ENCODE measurements around the gene MRPS7.

Gene MRPS7

DNA sequence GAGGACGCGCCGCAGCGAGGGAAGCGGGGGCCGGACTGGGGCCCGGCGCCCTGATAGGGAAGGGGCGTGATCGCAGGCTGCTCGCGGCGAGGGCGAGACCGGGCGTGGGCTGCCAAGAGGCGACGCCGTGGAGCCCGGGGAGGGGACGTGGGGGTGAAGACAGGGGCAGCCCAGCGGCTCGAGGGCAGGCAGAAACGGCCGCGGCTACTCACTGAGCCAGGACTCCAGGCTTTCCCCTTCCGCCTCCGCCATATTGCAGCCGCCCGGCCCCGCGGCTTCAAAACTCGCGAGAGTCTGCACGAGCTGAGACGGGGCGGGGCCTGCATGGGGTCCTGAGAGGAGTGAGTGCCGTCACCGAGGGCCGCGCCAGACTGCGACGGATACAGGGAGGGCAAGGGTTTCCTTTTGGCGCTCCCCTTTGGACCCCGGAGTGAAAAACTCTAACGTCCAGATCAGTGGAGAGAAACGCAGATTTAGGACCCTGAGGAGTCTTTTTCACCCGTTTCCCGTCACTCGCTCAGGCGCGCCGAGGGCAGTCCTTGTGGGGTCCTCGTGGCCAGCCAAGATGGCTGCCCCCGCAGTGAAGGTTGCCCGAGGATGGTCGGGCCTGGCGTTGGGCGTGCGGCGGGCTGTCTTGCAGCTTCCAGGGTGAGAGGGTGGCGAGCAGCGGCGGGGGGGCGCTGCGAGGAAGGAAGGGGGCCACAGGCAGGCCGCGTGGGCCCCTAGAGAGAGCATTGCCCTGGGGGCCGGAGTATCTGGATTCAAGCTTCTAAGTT is at the start of gene MRPS7, which contains the start of gene GGA3:
TSS of gene MRPS7 (plus strand) at position 544 of the 776 bp plus-strand sequence. CDS start at position 566, 22 bp downstream.
TSS of gene GGA3 (minus strand) at position 271 of the 776 bp plus-strand sequence. CDS start at position 252, 19 bp downstream.
- DNase-seq: peak; percentile 96

DNA sequence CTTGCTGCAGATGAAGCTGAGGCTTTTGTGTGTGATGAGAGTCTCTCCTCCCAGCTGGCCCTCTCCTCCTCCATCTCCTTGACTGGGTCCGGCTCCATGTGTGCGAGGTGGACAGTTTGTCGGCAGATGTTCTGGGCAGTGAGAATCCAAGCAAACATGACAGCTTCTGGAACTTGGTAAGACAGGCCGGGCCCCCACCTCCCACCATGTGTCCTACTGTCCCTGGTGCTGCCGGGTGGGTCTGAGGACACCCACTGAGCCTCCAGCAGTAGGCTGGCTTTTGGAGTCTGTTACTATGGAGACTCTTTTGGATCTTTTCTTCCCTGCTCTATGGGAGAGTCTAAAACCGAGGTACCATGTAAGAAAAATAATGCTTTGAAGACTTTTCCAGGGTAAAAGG is 43.5 kb upstream of the MRPS7 start:
- no peak for DNase-seq

DNA sequence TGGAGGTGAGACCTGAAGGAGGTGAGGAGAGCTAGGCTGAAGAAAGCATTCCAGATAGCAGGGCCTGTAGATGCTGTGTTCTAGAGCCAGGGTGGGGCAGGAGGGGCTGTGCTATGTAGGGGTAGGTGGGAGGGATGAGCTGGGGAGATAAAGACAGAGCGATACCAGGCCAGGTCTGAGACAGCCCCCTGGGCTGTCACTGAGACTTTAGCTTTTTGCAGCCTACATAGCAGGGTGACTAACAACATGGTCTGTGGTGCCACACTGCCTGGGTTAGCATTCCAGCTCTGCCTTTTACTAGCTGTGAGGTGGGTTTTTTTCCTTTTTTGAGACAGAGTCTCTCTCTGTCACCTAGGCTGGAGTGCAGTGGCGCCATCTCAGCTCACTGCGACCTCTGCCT is 41.9 kb upstream of the MRPS7 start:
- DNase-seq: no peak

DNA sequence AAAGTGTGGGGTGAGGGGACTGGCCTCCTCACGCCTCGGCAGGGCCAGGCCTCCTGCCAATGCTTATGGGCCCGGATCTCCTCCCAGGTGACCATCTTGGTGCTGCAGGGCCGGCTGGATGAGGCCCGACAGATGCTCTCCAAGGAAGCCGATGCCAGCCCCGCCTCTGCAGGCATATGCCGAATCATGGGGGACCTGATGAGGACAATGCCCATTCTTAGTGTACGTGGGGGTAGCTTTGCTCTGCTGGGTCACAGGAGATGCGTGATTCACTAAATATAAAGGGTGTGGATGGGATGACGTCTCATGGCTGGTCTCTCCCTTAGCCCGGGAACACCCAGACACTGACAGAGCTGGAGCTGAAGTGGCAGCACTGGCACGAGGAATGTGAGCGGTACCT is 36.7 kb upstream of the MRPS7 start:
- DNase-seq: no peak

DNA sequence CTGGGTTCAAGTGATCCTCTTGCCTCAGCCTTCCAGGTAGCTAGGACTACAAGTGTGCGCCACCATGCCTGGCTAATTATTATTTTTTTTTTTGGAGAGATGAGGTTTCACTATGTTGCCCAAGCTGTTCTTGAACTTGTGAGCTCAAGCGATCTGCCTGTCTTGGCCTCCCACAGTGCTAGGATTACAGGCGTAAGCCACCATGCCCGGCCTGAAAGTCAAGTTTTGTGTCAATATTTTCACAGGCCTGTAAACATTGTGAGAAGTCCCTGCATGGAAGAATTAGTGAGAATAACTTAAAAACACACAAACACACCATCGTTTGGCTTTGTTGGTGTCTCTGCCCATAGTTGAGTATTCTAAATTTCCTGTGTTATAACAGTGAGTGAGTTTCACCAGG is 34.0 kb upstream of the MRPS7 start:
- DNase-seq: no peak

DNA sequence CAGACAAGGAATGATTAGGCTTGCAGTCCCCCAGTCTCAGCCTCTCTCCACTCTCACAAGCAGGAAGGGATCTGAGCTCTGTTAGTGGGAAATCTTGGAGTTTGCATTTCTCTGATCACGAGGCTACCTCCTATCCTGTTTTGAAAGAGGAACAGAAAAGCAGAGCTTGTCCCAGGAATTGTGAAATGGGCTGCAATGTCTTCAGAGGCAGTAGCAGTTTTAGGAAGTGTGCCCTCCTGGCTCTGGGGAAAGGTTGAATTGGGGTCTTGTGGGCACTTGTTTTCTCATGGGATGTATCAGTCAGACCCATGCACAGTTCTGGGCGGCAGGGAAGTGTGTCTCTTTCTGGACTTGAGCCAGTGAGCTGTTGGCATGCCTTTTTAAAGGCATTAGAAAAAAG is 33.4 kb upstream of the MRPS7 start:
- no peak for DNase-seq

GRCh38 chr17:75228847-75229246 is 32.8 kb upstream of the MRPS7 start:
- DNase-seq: no peak

GRCh38 chr17:75231071-75231470 is 30.6 kb upstream of the MRPS7 start:
- DNase-seq: no peak

- no peak for DNase-seq
Observed at GRCh38 chr17:75231741-75232464, 29.8 kb upstream of the MRPS7 start.

DNA sequence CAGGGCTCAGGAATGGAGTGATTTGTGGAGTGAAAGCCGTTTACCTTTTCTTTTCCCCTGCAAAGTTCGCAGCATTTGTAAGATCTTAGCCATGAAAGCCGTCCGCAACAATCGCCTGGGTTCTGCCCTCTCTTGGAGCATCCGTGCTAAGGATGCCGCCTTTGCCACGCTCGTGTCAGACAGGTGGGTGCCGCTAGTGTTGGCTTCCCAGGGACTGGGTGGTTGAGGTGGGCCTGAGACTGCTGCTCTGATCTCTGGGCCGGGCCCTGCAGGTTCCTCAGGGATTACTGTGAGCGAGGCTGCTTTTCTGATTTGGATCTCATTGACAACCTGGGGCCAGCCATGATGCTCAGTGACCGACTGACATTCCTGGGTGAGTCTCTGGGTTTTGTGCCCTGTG is 28.9 kb upstream of the MRPS7 start:
- DNase-seq: no peak

- no peak for DNase-seq
Observed at GRCh38 chr17:75237100-75238014, 24.3 kb upstream of the MRPS7 start.

GRCh38 chr17:75238020-75238580 is 23.6 kb upstream of the MRPS7 start:
- no peak for DNase-seq

DNA sequence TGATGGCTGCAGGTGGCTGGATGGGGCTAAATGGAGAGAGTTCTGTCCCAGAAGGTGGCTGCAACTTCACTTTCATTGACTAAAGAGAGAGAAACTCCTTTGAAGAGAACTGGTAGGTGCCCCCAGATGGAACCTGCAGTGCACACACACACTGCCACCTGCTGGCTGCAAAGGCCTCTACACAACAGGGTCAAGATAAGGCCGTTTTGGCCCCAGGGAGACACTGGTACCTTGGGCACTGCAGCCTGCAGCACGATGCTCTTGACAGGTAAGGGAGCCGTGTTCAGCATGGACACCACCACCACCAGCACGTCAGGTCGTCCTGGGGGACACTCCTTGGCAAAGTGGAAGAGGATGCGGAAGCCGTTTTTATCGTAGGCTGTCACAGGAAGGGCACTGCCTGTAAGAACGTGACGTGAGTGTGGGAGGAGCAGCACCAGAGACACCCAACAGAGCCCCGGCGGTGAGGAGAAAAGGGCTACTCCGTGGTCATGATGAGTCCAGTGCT is 22.9 kb upstream of the MRPS7 start:
- peak; percentile 67 for DNase-seq

DNA sequence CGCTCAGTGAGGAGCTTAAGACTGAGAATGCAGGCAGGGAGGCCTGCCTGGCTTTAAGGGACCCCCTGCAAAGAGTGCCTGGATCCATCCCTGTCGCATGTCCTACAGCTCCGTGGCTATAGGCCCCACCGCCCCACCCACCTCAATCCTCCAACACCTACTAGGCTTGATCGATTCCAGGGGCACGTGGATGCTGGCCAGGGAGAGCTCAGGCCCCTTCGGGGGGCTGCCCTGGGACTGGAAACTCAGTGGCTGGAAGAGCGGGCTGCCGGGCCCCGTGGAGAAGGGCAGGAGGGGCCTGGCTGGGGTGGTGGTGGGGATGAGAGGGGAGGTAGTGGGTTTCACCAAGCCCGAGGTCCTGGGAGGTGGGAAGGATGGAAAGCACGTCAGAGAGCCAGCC is 22.5 kb upstream of the MRPS7 start:
- no peak for DNase-seq

DNA sequence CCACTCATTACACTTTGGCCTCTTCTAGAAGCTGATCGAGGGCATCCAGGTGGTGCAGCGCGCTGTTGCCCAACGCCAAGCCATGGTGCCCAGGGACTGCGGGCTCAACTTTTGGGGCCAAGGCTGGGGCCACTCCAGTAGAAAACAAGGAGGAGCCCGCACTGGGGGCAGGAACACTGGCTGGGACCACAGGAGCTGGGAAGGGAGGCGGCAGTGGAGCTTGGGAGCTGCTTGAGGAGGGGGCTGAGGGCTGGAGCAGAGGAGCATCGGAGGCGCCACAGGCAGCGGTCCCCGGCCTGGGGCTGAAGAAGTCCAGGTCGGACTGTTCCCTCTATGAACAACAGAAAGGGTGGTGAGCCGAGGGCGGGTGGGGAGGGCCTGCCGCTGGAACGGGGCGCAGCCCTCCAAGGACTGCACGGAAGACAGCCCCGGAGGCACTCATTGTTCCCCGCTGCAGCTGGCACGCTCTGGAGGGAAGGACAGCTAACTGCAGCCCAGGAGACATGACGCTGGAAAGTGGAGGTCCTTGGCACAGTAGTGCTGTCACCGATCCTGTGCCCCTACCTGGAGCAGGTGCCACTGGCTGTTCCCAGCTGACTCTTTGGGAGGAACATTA is 21.8 kb upstream of the MRPS7 start:
- no peak for DNase-seq

DNA sequence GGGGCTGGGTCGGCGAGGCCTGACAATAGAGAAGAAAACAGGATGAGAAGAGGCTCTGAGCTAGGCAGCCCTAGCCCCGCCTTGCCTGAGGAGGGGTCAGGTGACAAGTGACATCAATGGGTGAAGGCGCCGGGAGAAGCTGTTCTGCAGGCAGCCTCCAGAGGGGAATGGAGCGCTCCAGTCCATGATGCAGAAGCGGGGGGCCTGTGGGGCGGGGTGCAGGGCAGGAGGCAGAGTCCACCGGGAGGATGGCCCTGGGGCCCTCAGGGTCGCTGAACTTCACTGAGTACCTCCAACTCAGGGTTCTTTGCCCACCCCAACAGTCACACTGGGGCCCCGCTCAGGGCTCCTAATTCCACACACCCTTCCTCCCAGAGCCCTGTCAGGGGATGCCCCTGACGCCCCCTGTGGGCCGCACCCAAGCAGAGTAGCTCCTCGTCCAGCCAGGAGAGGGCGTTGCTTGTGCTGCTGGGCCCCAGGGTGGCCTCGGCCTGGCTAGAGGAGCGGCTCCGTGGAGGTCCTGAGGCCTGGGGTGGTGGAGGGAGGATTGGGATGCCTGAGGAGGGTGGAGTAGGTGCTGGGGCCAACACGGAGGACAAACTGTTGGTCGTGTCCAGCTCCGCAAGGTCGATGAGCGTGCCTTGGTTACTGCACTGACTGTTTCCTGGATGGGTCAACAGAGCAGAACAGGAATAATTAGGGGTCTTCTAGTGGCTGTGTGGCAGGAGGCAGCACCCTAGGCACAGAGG is 21.1 kb upstream of the MRPS7 start:
- peak; percentile 56 for DNase-seq

DNA sequence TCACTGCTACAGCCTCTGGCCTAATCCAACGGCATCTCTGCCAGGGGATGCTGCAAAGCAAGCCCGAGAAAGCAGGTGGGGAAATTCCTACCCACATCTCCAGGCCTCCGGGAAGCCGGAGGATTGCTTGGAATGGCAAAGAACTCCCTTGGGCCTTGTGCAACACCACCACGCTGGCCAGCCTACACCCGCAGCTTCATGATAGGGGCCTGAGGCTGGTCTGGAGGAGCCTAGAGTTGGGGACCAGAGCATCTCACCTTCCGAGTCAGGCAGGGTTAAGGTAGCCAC is 20.6 kb upstream of the MRPS7 start:
- no peak for DNase-seq

DNA sequence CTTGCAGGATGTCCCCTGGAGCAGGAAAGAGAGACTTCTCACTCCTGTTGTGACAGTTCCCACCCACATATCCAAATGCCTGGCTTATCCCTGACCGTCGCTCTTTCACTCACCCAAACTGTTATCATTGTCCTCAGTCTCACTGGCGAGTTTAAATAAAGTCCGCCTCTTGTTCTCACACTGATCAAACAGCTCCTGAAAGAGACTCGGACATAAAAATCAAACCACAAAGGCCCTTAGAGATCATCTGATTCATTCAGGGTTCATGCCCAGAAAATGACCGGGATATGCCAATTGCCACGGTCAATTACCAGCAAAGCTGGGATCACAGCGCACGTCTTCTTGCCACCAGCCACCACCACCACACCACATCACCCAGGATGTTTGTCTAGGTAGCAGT is 20.2 kb upstream of the MRPS7 start:
- no peak for DNase-seq

DNA sequence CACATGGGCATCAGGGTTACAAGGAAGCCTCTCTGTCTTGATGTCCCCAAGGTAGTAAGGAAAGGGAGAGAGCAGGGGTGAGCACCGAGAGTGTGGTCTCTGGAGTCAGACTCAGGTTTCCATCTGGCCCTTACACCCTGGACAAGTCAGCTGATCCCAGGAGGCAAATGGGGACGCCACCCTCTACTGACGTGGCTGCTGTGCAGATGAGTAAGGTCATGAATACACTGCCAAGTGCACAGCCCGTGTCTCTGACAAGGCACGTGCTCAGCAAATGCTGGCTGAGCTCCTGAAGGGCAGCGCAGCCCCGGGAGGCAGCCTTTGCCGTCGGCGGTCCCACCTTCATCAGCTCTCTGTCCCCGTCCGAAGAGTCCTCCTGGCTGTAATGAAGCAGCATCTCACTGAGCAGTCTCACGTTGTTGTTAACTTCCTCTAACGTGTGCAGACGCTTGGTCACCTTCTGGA is 19.7 kb upstream of the MRPS7 start:
- no peak for DNase-seq

GRCh38 chr17:75242461-75243042 is 19.1 kb upstream of the MRPS7 start:
- DNase-seq: peak; percentile 50

All from activated T-cell treated with anti-CD3 and anti-CD28 coated beads, Interleukin-2, amount 50 U/mL, for 1 hour (primary cell).